NCI-H2029 (cell line): ENCODE measurements around the gene NFS1.
"Not testable (repeated sequence)": the region's sequence is repeated elsewhere in the genome, so short reads cannot be mapped to it uniquely, and the experiment has no call there.

Source experiments
- DNase-seq: peaks from one replicate; lab custom pipeline; 2025; lab: John Stamatoyannopoulos, UW

The NFS1 gene

GRCh38 chr20:35699127-35699956 lies at the start of gene NFS1, which contains the start of gene ROMO1:
Gene NFS1, minus strand, starts transcription at chr20:35699352. Its CDS starts 64 bp downstream, at chr20:35699288.
Gene ROMO1, plus strand, starts transcription at chr20:35699405. Its CDS starts 228 bp downstream, at chr20:35699633.
- peak; percentile 75 for DNase-seq

- DNase-seq: not testable (repeated sequence)
Measured at GRCh38 chr20:35744492-35744841, 45.3 kb upstream of the NFS1 start.

GRCh38 chr20:35743693-35744491 lies 44.7 kb upstream of the NFS1 start:
- no peak for DNase-seq

- peak; percentile 49 for DNase-seq
Measured at GRCh38 chr20:35742741-35743523, 43.8 kb upstream of the NFS1 start.

GRCh38 chr20:35741892-35742740 lies 43.0 kb upstream of the NFS1 start, which contains the start of gene RBM39:
Gene RBM39, minus strand, starts transcription at chr20:35742260. Its CDS starts 1,386 bp downstream, at chr20:35740874.
- DNase-seq: peak; percentile 100

GRCh38 chr20:35739294-35740163 lies 40.4 kb upstream of the NFS1 start:
- DNase-seq: no peak

GRCh38 chr20:35738410-35739179 lies 39.4 kb upstream of the NFS1 start:
- DNase-seq: no peak

GRCh38 chr20:35737865-35738333 lies 38.7 kb upstream of the NFS1 start:
- DNase-seq: no peak

GRCh38 chr20:35735826-35736470 lies 36.8 kb upstream of the NFS1 start:
- no peak for DNase-seq

- DNase-seq: no peak
Measured at GRCh38 chr20:35734777-35735649, 35.9 kb upstream of the NFS1 start.

- DNase-seq: no peak
Measured at GRCh38 chr20:35734374-35734773, 35.2 kb upstream of the NFS1 start.

GRCh38 chr20:35732644-35732982 lies 33.5 kb upstream of the NFS1 start:
- DNase-seq: no peak

- no peak for DNase-seq
Measured at GRCh38 chr20:35731862-35732643, 32.9 kb upstream of the NFS1 start.

- no peak for DNase-seq
Measured at GRCh38 chr20:35731469-35731788, 32.3 kb upstream of the NFS1 start.

GRCh38 chr20:35730583-35731468 lies 31.7 kb upstream of the NFS1 start:
- DNase-seq: no peak
